Tibial nerve (tissue), 4 donors: ENCODE measurements around the gene SFXN1. TPM values are rescaled to one million over a fixed set of nuclear protein-coding genes. Genes with fewer than 3 reads are reported as not detected.

Experiments
- DNase-seq, 2 donors: peaks; one replicate each; pipeline ENCODE4 v3.0.0-alpha.2; 2019; ENCODE audit warnings: low spot score in 2 of 2
- H3K27ac ChIP-seq, 4 donors: fragments of 200-600 bp; sonication (generic) in 3 of 4; one replicate each; pipeline ENCODE4 v1.5.1; 2017 to 2019; ENCODE audit warnings: mild to moderate bottlenecking in 1 of 4
- H3K27me3 ChIP-seq, 2 donors: fragments of 200-600 bp; sonication (generic) in 1 of 2; one replicate each; pipeline versions ENCODE4 v1.5.1 to v1.6.0; 2017 to 2019
- H3K36me3 ChIP-seq, 3 donors: fragments of 200-600 bp; sonication (generic); one replicate each; pipeline ENCODE4 v1.5.1; 2018 to 2019
- H3K4me1 ChIP-seq, 4 donors: fragments of 200-600 bp; sonication (generic) in 3 of 4; one replicate each; pipeline ENCODE4 v1.5.1; 2017 to 2019
- H3K4me3 ChIP-seq, 4 donors: fragments of 200-600 bp; sonication (generic) in 3 of 4; one replicate each; pipeline ENCODE4 v1.5.1; 2017 to 2019; ENCODE audit warnings: mild to moderate bottlenecking in 1 of 4, moderate library complexity in 1 of 4
- H3K9me3 ChIP-seq, 4 donors: fragments of 200-600 bp; sonication (generic) in 3 of 4; one replicate each; pipeline ENCODE4 v1.5.1; 2017 to 2019
- EP300 ChIP-seq, 2 donors: sonication (generic); formaldehyde crosslinking; IDR thresholded peaks; one replicate each; pipeline ENCODE4 v1.6.1; 2017; ENCODE audit warnings: antibody characterized with exemption in 2 of 2, mild to moderate bottlenecking in 1 of 2
- POLR2A ChIP-seq, 2 donors: fragments of 450-650 bp; IDR thresholded peaks; one replicate each; pipeline ENCODE4 v1.6.1; 2017; ENCODE audit warnings: antibody characterized with exemption in 2 of 2, mild to moderate bottlenecking in 2 of 2, moderate library complexity in 2 of 2
- WGBS, 2 donors: methylation state at CpG; one replicate each; pipeline ENCODE4 v1.1.5; 2018; 5-methylcytosine and 5-hydroxymethylcytosine counted together
- total RNA-seq, 4 donors: library from RNA; depleted of rRNA; stranded (reverse); fragments of >200 nt; gene quantifications; one replicate each; pipeline ENCODE4 v1.1.0, GENCODE V29; 2016
- TF ChIP-seq, protein P1 (sequence below), 5 experiments: fragments of 200-600 bp in 3 of 5; fragments of 450-650 bp in 2 of 5; sonication (generic) in 3 of 5; IDR thresholded peaks; one replicate each; pipeline ENCODE4 v1.5.1; 2016 to 2019; ENCODE audit warnings: antibody characterized with exemption in 5 of 5, mild to moderate bottlenecking in 3 of 5, moderate library complexity in 2 of 5

SFXN1 gene
- total RNA-seq, 4 donors from 2014 or later: 14.4 to 26.9 (median 19.0) TPM

DNA sequence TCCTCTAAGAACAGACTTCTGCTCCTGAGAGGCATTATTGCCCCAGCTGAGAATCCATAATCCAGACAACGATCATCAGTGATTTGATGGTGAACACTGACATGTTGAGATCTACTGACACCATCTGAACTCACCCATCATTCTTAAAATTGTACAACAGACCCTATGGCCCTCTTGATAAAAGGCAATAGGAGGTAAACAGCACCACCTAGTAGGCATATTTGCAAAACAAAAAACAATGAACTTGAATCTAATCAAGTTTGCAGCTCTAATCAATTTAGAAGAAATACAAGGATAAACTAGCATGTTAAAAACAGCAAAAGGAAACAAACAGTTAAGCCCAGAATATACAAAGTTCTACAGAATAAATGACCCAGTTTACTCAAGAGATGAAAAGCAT lies 89.6 kb downstream of the SFXN1 start:
- DNase-seq: no peak
- Histone ChIP-seq H3K9me3 (peaks cover 0 to 5% (median 0%) of the 10 kb centered on the region in 4 donors), H3K4me1 (no peaks in the 10 kb centered on the region), H3K4me3 (no peak overlapping the region), H3K27me3 (no peaks in the 10 kb centered on the region), H3K36me3 (no peaks in the 10 kb centered on the region), H3K27ac (no peak overlapping the region)
- no peak for TF ChIP-seq EP300 (IDR thresholded peaks at IDR 0.05)
- 57 to 71% methylated on average over 1 of the region's 1 CpG for whole genome bisulfite sequencing, 2 donors

GRCh38 chr5:175569701-175570100 lies 91.3 kb downstream of the SFXN1 start:
- Histone ChIP-seq H3K4me3 (no peak overlapping the region), H3K27ac (no peak overlapping the region), H3K36me3 (no peaks in the 10 kb centered on the region), H3K4me1 (no peaks in the 10 kb centered on the region), H3K9me3 (peaks cover 0 to 8% (median 0%) of the 10 kb centered on the region in 4 donors), H3K27me3 (no peaks in the 10 kb centered on the region)
- DNase-seq: no peak
- TF ChIP-seq, protein P1, sequence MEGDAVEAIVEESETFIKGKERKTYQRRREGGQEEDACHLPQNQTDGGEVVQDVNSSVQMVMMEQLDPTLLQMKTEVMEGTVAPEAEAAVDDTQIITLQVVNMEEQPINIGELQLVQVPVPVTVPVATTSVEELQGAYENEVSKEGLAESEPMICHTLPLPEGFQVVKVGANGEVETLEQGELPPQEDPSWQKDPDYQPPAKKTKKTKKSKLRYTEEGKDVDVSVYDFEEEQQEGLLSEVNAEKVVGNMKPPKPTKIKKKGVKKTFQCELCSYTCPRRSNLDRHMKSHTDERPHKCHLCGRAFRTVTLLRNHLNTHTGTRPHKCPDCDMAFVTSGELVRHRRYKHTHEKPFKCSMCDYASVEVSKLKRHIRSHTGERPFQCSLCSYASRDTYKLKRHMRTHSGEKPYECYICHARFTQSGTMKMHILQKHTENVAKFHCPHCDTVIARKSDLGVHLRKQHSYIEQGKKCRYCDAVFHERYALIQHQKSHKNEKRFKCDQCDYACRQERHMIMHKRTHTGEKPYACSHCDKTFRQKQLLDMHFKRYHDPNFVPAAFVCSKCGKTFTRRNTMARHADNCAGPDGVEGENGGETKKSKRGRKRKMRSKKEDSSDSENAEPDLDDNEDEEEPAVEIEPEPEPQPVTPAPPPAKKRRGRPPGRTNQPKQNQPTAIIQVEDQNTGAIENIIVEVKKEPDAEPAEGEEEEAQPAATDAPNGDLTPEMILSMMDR (IDR thresholded peaks at IDR 0.05): no peak
- TF ChIP-seq POLR2A (IDR thresholded peaks at IDR 0.05): no peak
- no peak for TF ChIP-seq EP300 (IDR thresholded peaks at IDR 0.05)
- 95% methylated on average over 4 of the region's 4 CpGs for WGBS, 2 donors

- Histone ChIP-seq H3K4me3 (no peak overlapping the region), H3K36me3 (no peaks in the 10 kb centered on the region), H3K4me1 (no peaks in the 10 kb centered on the region), H3K27me3 (no peaks in the 10 kb centered on the region), H3K9me3 (peaks cover 0 to 8% (median 0%) of the 10 kb centered on the region in 4 donors), H3K27ac (no peak overlapping the region)
- no peak for TF ChIP-seq EP300 (IDR thresholded peaks at IDR 0.05)
- TF ChIP-seq POLR2A (IDR thresholded peaks at IDR 0.05): no peak
- TF ChIP-seq, protein P1 (IDR thresholded peaks at IDR 0.05): no peak
- no peak for DNase-seq
- 55% methylated on average over 4 of the region's 4 CpGs for WGBS, 2 donors
Measured at GRCh38 chr5:175572886-175573285, 94.5 kb downstream of the SFXN1 start.

DNA sequence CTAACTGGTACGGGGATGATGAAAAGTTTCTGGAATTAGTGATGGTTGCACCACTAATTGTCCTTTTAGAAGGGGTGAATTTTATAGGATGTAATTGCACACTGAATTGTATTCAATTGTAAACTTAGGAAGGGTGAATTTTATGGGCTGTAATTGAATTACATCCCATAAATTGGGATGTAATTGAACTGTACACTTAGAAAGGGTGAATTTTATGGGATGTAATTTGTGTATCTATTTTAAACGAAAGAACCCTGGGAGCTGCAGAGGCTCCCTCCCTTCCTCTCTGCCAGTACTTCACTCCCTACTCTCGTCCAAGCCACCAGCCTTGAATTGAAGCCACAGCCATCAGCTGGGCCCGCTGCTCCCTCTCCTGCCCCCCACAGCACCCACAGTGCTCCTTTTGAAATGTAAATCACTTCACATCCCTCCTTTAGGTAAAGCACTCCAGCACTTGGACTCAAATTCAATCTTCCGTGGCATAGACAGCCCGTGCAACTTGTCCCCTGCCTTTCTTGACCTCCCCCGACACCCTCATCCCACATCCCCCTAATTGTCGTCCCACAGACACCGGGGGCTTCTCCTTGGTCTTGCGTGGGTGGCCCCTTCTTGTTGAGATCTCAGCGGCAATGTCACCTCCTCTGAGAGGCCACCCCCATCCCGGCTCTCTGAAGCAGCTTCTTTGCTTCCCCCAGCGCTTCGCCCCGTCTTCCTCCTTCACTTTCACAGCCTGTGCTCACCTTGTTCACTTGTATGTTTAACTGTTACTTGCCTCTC lies 95.3 kb downstream of the SFXN1 start:
- H3K27me3 ChIP-seq: no peaks in the 10 kb centered on the region
- no peak overlapping the region for H3K27ac ChIP-seq

GRCh38 chr5:175575301-175575700 lies 96.9 kb downstream of the SFXN1 start:
- Histone ChIP-seq H3K36me3 (no peaks in the 10 kb centered on the region), H3K4me1 (no peaks in the 10 kb centered on the region), H3K27me3 (no peaks in the 10 kb centered on the region), H3K27ac (no peak overlapping the region), H3K4me3 (no peak overlapping the region), H3K9me3 (peaks cover 0 to 8% (median 0%) of the 10 kb centered on the region in 4 donors)
- 89 to 100% methylated on average over 2 of the region's 2 CpGs for WGBS, 2 donors
- no peak for DNase-seq
- no peak for TF ChIP-seq POLR2A (IDR thresholded peaks at IDR 0.05)
- TF ChIP-seq, protein P1 (IDR thresholded peaks at IDR 0.05): no peak
- TF ChIP-seq EP300 (IDR thresholded peaks at IDR 0.05): no peak

More for the DNA sequence above, 95.3 kb downstream of the SFXN1 start:
- Histone ChIP-seq H3K9me3 (peaks cover 0 to 8% (median 0%) of the 10 kb centered on the region in 4 donors), H3K4me1 (no peaks in the 10 kb centered on the region), H3K36me3 (no peaks in the 10 kb centered on the region), H3K4me3 (no peak overlapping the region)
- no peak for DNase-seq
- TF ChIP-seq POLR2A (IDR thresholded peaks at IDR 0.05) (no peak), EP300 (IDR thresholded peaks at IDR 0.05) (no peak)
- TF ChIP-seq, protein P1 (IDR thresholded peaks at IDR 0.05): no peak
- 16 to 32% methylated on average over 15 of the region's 15 CpGs for WGBS, 2 donors
